GM12875 (cell line): Measurements from ENCODE around the gene CRYM.
"Not testable (repeated sequence)": the region's sequence is repeated elsewhere in the genome, so short reads cannot be mapped to it uniquely, and the experiment has no call there.

ENCODE experiments used
- H3K4me3 ChIP-seq: one replicate; pipeline ENCODE4 v1.5.1; 2011; ENCODE audit warnings: low read depth, low read length, control low read depth
- TF ChIP-seq, protein P1 (sequence below): IDR thresholded peaks from 2 replicates; pipeline ENCODE4 v1.5.1; 2011; ENCODE audit warnings: low read depth, mild to moderate bottlenecking, control low read depth, inconsistent platforms, low read length, moderate library complexity, borderline replicate concordance; ENCODE audit not compliant: insufficient read depth

CRYM gene

GRCh38 chr16:21302898-21303528, 24.9 kb upstream of the CRYM start:
- no peak overlapping the region for H3K4me3 ChIP-seq
- TF ChIP-seq, protein P1, sequence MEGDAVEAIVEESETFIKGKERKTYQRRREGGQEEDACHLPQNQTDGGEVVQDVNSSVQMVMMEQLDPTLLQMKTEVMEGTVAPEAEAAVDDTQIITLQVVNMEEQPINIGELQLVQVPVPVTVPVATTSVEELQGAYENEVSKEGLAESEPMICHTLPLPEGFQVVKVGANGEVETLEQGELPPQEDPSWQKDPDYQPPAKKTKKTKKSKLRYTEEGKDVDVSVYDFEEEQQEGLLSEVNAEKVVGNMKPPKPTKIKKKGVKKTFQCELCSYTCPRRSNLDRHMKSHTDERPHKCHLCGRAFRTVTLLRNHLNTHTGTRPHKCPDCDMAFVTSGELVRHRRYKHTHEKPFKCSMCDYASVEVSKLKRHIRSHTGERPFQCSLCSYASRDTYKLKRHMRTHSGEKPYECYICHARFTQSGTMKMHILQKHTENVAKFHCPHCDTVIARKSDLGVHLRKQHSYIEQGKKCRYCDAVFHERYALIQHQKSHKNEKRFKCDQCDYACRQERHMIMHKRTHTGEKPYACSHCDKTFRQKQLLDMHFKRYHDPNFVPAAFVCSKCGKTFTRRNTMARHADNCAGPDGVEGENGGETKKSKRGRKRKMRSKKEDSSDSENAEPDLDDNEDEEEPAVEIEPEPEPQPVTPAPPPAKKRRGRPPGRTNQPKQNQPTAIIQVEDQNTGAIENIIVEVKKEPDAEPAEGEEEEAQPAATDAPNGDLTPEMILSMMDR = no peak

- peak overlapping the region; percentile 59 for H3K4me3 ChIP-seq
- TF ChIP-seq, protein P1 = no peak
Observed at GRCh38 chr16:21302454-21302853, 24.4 kb upstream of the CRYM start.

DNA sequence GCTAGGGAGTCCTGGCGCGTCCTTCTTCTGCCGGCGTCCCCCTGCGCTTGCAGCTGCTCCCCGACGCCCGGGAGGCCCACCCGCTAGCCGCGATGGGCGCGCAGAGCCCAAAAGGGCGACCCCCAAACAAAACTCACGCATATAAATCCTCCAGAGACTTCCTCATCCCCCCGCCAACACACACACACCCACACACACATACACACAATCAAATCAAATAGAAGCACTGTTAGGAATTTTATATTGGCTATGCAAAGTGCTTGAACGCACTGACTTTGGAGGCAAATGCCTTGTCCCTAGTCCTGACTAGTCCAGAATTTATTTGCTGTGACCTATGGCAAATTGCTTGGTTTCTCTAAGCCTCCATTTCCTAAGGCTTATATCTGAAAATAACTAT, 23.8 kb upstream of the CRYM start:
- peak overlapping the region; percentile 59 for H3K4me3 ChIP-seq
- TF ChIP-seq, protein P1 = no peak

GRCh38 chr16:21301168-21301894, 23.2 kb upstream of the CRYM start:
- H3K4me3 ChIP-seq = peak overlapping the region; percentile 59
- TF ChIP-seq, protein P1 = peak; percentile 41; the same call in 1 of the 2 replicates

DNA sequence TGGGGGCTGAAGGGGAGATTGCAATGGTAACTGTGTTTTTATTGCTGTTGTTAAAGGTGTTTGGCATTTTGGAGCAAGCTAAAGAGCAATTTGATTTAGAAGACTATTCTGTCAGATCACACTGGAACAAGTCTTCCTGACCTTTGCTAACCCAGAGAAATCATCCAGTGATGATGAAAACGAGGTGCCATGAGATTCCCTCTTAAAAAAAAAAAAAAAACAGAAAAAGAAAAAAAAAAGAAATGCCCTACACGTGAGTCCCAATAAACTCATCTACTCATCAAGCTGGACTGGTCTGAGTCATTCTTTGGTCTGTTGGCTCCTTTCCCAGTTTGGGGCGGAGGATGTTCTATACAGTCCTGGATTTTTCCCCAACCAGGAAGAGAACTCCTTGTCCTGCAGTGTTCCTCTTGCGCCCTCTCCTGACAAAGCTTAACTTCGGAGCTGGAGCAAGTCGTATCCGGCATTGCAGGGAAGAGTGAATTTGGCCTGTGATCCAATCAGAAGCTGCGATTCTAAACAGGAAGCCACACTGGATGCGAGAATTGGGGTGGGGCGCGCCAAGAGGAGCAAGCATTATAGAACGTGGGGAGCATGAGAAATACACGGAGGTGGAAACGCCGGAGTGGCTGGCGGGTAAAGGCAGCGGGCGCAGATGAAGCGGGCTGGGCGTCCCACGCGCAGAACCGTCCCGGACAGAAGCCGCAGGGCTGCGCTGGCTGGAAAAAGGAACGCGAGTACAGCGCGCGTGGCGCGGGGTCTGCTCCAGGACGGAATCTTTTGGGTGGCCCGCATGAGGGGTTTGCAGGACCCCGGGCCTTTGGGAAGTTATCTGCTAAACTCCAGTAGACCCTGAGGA, 22.4 kb upstream of the CRYM start:
- TF ChIP-seq, protein P1 = peak; percentile 63; the same call in 1 of the 2 replicates
- H3K4me3 ChIP-seq = peak overlapping the region; percentile 59

DNA sequence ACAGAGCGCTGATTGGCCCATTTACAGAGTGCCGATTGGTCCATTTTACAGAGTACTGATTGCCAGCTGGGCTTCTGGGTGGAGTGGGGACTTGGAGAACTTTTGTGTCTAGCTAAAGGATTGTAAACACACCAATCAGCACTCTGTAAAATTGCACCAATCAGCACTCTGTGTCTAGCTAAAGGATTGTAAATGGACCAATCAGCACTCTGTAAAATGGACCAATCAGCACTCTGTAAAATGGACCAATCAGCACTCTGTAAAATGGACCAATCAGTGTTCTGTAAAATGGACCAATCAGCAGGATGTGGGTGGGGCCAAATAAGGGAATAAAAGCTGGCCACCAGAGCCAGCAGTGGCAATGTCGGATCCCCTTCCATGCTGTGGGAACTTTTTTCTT, 11.7 kb upstream of the CRYM start:
- not testable (repeated sequence) for H3K4me3 ChIP-seq

GRCh38 chr16:21285314-21285713, 7.2 kb upstream of the CRYM start:
- no peak overlapping the region for H3K4me3 ChIP-seq
- TF ChIP-seq, protein P1 = no peak
